AG04449 (cell line): ENCODE results near the gene SELENBP1.

Source experiments
- CTCF ChIA-PET: fragments of 350-600 bp; formaldehyde crosslinking; extraction: SDS; loops from one replicate; lab custom pipeline; 2021; ENCODE audit warnings: antibody characterized with exemption; lab: Yijun Ruan, JAX
- POLR2A ChIA-PET: fragments of 400-600, 350-600 bp; formaldehyde crosslinking; extraction: SDS; loops from one replicate; lab custom pipeline; 2020; ENCODE audit warnings: antibody characterized with exemption, inconsistent platforms; lab: Yijun Ruan, JAX
- DNase-seq: peaks from one replicate; pipeline ENCODE4 v3.0.0-alpha.2; 2010; ENCODE audit warnings: low read depth, low spot score
- H3K4me3 ChIP-seq: 2 replicates; pipeline ENCODE4 v1.5.1; 2011; ENCODE audit warnings: low read depth, mild to moderate bottlenecking, control low read depth, low read length
- TF ChIP-seq, protein P1 (sequence below): IDR thresholded peaks from one replicate; pipeline ENCODE4 v1.5.1; 2011; ENCODE audit warnings: mild to moderate bottlenecking, moderate library complexity, low read length, control low read depth, inconsistent platforms; ENCODE audit not compliant: insufficient read depth; ENCODE audit errors: missing control alignments

SELENBP1 gene

GRCh38 chr1:151407304-151407703 is 34.8 kb upstream of the SELENBP1 start:
- DNase-seq: no peak
- H3K4me3 ChIP-seq: no peak overlapping the region
- TF ChIP-seq, protein P1, sequence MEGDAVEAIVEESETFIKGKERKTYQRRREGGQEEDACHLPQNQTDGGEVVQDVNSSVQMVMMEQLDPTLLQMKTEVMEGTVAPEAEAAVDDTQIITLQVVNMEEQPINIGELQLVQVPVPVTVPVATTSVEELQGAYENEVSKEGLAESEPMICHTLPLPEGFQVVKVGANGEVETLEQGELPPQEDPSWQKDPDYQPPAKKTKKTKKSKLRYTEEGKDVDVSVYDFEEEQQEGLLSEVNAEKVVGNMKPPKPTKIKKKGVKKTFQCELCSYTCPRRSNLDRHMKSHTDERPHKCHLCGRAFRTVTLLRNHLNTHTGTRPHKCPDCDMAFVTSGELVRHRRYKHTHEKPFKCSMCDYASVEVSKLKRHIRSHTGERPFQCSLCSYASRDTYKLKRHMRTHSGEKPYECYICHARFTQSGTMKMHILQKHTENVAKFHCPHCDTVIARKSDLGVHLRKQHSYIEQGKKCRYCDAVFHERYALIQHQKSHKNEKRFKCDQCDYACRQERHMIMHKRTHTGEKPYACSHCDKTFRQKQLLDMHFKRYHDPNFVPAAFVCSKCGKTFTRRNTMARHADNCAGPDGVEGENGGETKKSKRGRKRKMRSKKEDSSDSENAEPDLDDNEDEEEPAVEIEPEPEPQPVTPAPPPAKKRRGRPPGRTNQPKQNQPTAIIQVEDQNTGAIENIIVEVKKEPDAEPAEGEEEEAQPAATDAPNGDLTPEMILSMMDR: no peak
- ChIA-PET POLR2A (no interaction called here), CTCF (interaction anchor here (0.7 to 2.9 kb wide), 4 partner anchors 11 to 110 kb away, joined by 3 to 7 read pairs (median 4); no protein-coding TSS in a partner anchor)

- no peak for DNase-seq
- TF ChIP-seq, protein P1: no peak
- no peak overlapping the region for H3K4me3 ChIP-seq
- ChIA-PET POLR2A (no interaction called here), CTCF (interaction anchor here (1.6 to 2.9 kb wide), 5 partner anchors 8 to 106 kb away, joined by 4 to 10 read pairs (median 7); no protein-coding TSS in a partner anchor)
These were observed 33.7 kb upstream of the SELENBP1 start for GRCh38 chr1:151406176-151406575.

- ChIA-PET CTCF (interaction anchor here (1.4 to 2.9 kb wide), 5 partner anchors 9 to 105 kb away, joined by 4 to 10 read pairs (median 7); no protein-coding TSS in a partner anchor), POLR2A (no interaction called here)
- no peak for DNase-seq
- TF ChIP-seq, protein P1: no peak
- H3K4me3 ChIP-seq: no peak overlapping the region
These were observed 32.9 kb upstream of the SELENBP1 start for GRCh38 chr1:151405187-151405951.

DNA sequence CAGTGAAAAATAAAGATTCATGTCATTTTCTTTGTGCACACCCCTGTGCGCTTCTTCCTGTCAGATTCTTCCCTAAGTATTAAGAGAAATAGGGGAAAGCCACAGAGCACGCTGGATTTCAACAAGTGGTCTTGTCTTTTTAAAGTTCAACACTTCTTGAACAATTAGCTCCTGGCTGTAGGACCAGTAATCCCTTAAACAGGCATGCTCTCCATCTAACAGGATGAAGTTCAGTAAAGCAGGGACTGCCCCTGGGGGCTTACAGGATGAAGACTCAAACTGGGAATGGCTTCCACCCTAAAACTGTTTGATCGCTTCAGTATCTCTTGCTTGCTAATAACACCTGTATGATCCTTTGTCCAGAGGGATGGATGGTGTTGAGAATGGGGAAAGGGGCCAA is 31.1 kb upstream of the SELENBP1 start:
- CTCF ChIA-PET: interaction anchor here (1.4 to 3.7 kb wide), 5 partner anchors 13 to 331 kb away, joined by 3 to 13 read pairs (median 5); no protein-coding TSS in a partner anchor
- DNase-seq: no peak
- H3K4me3 ChIP-seq: no peak overlapping the region
- TF ChIP-seq, protein P1: no peak
- POLR2A ChIA-PET: no interaction called here

GRCh38 chr1:151402764-151403163 is 30.3 kb upstream of the SELENBP1 start:
- no peak overlapping the region for H3K4me3 ChIP-seq
- CTCF ChIA-PET: interaction anchor here (0.6 to 3.7 kb wide), 8 partner anchors 7 to 332 kb away, joined by 3 to 13 read pairs (median 4); no protein-coding TSS in a partner anchor
- DNase-seq: no peak
- TF ChIP-seq, protein P1: no peak
- POLR2A ChIA-PET: no interaction called here

GRCh38 chr1:151401860-151402259 is 29.4 kb upstream of the SELENBP1 start:
- POLR2A ChIA-PET: interaction anchor here (0.6 kb wide), 1 partner anchor 17 kb away, joined by 3 read pairs; no protein-coding TSS in a partner anchor
- TF ChIP-seq, protein P1: no peak
- DNase-seq: no peak
- no peak overlapping the region for H3K4me3 ChIP-seq
- CTCF ChIA-PET: interaction anchor here (0.9 to 3.7 kb wide), 6 partner anchors 8 to 101 kb away, joined by 3 to 13 read pairs (median 4); no protein-coding TSS in a partner anchor
